KMS-11 (cell line): Measurements from ENCODE around the gene CEP83.

Source experiments
- H2AFZ ChIP-seq: fragments of 200-600 bp; sonication (generic); 2 replicates; pipeline ENCODE4 v1.6.1; 2016; ENCODE audit warnings: antibody characterized with exemption, mixed run types, low read depth
- H3K27ac ChIP-seq: fragments of 200-600 bp; sonication (generic); 2 replicates; pipeline ENCODE4 v1.6.1; 2016; ENCODE audit warnings: mild to moderate bottlenecking, mixed run types
- H3K27me3 ChIP-seq: fragments of 200-600 bp; sonication (generic); 2 replicates; pipeline ENCODE4 v1.6.1; 2017; ENCODE audit warnings: mild to moderate bottlenecking, low read depth, mixed run types, moderate library complexity; ENCODE audit not compliant: insufficient read depth
- H3K36me3 ChIP-seq: fragments of 200-600 bp; sonication (generic); 2 replicates; pipeline ENCODE4 v1.6.1; 2017; ENCODE audit warnings: mild to moderate bottlenecking, mixed run types; ENCODE audit not compliant: insufficient read depth
- H3K4me1 ChIP-seq: fragments of 200-600 bp; sonication (generic); 2 replicates; pipeline ENCODE4 v1.6.1; 2016; ENCODE audit warnings: mild to moderate bottlenecking, low read depth, mixed run types; ENCODE audit not compliant: poor library complexity, severe bottlenecking
- H3K4me2 ChIP-seq: fragments of 200-600 bp; sonication (generic); 2 replicates; pipeline ENCODE4 v1.7.0; 2016; ENCODE audit warnings: mild to moderate bottlenecking, mixed run types
- H3K4me3 ChIP-seq: fragments of 200-600 bp; sonication (generic); IDR thresholded peaks from 2 replicates; pipeline ENCODE4 v1.6.1; 2017; ENCODE audit warnings: low read depth, low read length, mixed read lengths; ENCODE audit not compliant: insufficient read depth
- H3K79me2 ChIP-seq: fragments of 200-600 bp; sonication (generic); 2 replicates; pipeline ENCODE4 v1.6.1; 2016; ENCODE audit warnings: low read depth, mixed run types; ENCODE audit not compliant: insufficient read depth
- H3K9ac ChIP-seq: fragments of 200-600 bp; sonication (generic); 2 replicates; pipeline ENCODE4 v1.6.1; 2016; ENCODE audit warnings: mild to moderate bottlenecking, mixed run types
- H4K20me1 ChIP-seq: fragments of 200-600 bp; sonication (generic); 2 replicates; pipeline ENCODE4 v1.6.1; 2016; ENCODE audit warnings: mild to moderate bottlenecking, mixed run types; ENCODE audit not compliant: insufficient read depth
- CTCF ChIP-seq: fragments of 200-600 bp; sonication (generic); conservative IDR thresholded peaks from 2 replicates; pipeline ENCODE4 v1.6.1; 2017; ENCODE audit warnings: low read depth, mild to moderate bottlenecking, antibody characterized with exemption, low read length, moderate library complexity, mixed read lengths

Gene CEP83

DNA sequence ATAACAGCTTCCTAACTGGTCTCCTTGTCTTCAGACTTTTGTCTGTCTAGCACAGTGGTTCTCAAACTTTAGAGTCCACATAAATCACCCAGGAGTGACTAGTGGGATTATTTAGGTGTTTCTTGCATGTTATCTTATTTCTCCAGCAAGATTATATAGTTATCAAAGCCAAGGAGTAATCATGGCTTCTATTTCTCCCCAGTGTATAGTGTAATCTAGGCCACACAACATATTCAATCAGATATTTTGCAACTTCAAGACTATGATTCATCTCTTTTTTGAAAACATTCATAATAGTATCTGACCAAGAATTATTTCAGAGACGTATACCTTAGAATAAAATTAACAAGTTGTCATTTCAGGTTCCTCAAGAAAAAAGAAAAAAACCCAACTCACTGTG is 131.9 kb downstream of the CEP83 start:
- Histone ChIP-seq H3K27me3 (no peaks in the 10 kb centered on the region), H3K79me2 (no peaks in the 10 kb centered on the region), H4K20me1 (no peaks in the 10 kb centered on the region), H3K4me3 (no peak overlapping the region), H3K27ac (no peak overlapping the region), H3K4me1 (no peaks in the 10 kb centered on the region), H3K36me3 (no peaks in the 10 kb centered on the region), H2AFZ (no peak overlapping the region), H3K4me2 (no peak overlapping the region), H3K9ac (no peak overlapping the region)
- TF ChIP-seq CTCF = no peak

- TF ChIP-seq CTCF = no peak
- no peak overlapping the region for H2AFZ ChIP-seq
- H3K27me3 ChIP-seq = no peaks in the 10 kb centered on the region
- H3K9ac ChIP-seq = no peak overlapping the region
- no peak overlapping the region for H3K27ac ChIP-seq
- no peak overlapping the region for H3K4me3 ChIP-seq
- H3K4me1 ChIP-seq = no peaks in the 10 kb centered on the region
- H3K4me2 ChIP-seq = no peak overlapping the region
- H3K79me2 ChIP-seq = no peaks in the 10 kb centered on the region
- H4K20me1 ChIP-seq = no peaks in the 10 kb centered on the region
- H3K36me3 ChIP-seq = no peaks in the 10 kb centered on the region
Measured at GRCh38 chr12:94326727-94327126, 132.9 kb downstream of the CEP83 start.

DNA sequence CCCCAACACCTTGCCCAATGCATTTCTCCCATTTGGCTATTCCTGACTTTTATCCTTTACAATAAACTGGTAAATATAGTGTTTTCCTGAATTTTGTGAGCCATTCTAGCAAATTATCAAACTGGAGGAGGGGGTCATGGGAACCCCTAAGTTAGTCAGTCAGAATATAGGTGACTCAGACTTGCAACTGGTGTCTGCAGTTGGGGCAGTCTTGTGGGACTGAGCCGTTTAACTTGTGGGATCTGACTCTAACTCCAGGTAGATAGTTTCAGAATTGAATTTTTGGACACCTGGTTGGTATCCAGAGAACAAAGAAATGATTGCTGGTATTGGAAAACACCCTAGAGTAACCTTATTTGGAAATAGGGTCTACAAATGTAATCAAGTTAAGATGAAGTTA is 133.4 kb downstream of the CEP83 start:
- no peak overlapping the region for H3K27ac ChIP-seq
- H3K4me1 ChIP-seq = no peaks in the 10 kb centered on the region
- H3K36me3 ChIP-seq = no peaks in the 10 kb centered on the region
- H3K4me3 ChIP-seq = no peak overlapping the region
- H3K27me3 ChIP-seq = no peaks in the 10 kb centered on the region
- TF ChIP-seq CTCF = no peak
- no peak overlapping the region for H3K9ac ChIP-seq
- no peaks in the 10 kb centered on the region for H4K20me1 ChIP-seq
- no peaks in the 10 kb centered on the region for H3K79me2 ChIP-seq
- H2AFZ ChIP-seq = no peak overlapping the region
- no peak overlapping the region for H3K4me2 ChIP-seq

- Histone ChIP-seq H3K4me3 (no peak overlapping the region), H3K79me2 (no peaks in the 10 kb centered on the region), H3K4me1 (no peaks in the 10 kb centered on the region), H3K9ac (no peak overlapping the region), H4K20me1 (no peaks in the 10 kb centered on the region), H3K4me2 (no peak overlapping the region), H3K27ac (no peak overlapping the region), H2AFZ (no peak overlapping the region), H3K36me3 (no peaks in the 10 kb centered on the region), H3K27me3 (no peaks in the 10 kb centered on the region)
- TF ChIP-seq CTCF = no peak
Measured at GRCh38 chr12:94322346-94322745, 137.3 kb downstream of the CEP83 start.

DNA sequence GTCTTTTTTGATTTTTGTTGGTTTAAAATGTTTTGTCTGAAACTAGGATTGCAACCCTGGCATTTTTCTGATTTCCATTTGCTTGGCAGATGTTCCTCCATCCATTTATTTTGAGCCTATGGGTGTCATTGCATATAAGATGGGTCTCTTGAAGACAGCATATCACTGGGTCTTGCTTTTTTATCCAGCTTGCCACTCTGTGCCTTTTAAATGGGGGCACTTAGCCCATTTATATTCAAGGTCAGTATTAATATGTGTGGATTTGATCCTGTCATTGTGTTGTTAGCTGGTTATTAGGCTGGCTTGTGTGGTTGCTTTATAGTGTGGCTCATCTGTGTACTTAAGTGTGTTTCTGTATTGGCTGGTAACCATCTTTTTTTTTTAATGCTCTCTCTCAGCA is 139.6 kb downstream of the CEP83 start:
- Histone ChIP-seq H3K79me2 (no peaks in the 10 kb centered on the region), H3K4me2 (no peak overlapping the region), H3K27me3 (no peaks in the 10 kb centered on the region), H3K9ac (no peak overlapping the region), H4K20me1 (no peaks in the 10 kb centered on the region), H3K4me3 (no peak overlapping the region), H3K4me1 (no peaks in the 10 kb centered on the region), H2AFZ (no peak overlapping the region), H3K27ac (no peak overlapping the region), H3K36me3 (no peaks in the 10 kb centered on the region)
- no peak for TF ChIP-seq CTCF
